HG03159 (cell line): ENCODE results near the gene FAM131B.
A peak's percentile ranks its signal among the peaks of the same experiment; 100 is the strongest.

ENCODE experiments used
- ATAC-seq: cut with Tn5 transposase; IDR thresholded peaks from one replicate; pipeline ENCODE4 v1.9.1; 2021; ENCODE audit warnings: mild to moderate bottlenecking, moderate library complexity; ENCODE audit not compliant: unreplicated experiment

The FAM131B gene

GRCh38 chr7:143325240-143325639, 37.3 kb downstream of the FAM131B start:
- ATAC-seq, result peak; percentile 57

DNA sequence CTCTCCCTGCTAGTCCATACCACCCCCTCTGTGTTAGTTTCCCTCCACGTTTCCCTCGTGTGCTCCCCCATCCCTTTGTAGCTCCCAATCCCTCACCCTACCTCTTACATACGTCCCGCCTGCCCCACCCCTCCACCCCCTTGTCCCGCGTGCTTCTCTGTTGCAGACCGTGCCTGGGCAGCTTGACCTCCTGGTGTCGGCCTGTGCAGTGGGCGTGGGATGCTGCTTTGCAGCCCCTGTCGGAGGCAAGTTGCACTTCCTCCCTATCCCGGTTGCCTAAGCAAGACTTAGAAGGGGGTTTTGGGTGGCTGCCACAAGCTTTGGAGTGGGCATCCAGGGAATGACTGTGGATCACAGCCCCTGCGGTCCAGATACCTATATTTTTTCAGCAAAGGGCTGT, 38.9 kb downstream of the FAM131B start:
- ATAC-seq, result no peak

- ATAC-seq, result no peak
Measured at GRCh38 chr7:143322760-143323633, 39.5 kb downstream of the FAM131B start.

GRCh38 chr7:143321734-143322133, 40.8 kb downstream of the FAM131B start:
- ATAC-seq, result no peak

DNA sequence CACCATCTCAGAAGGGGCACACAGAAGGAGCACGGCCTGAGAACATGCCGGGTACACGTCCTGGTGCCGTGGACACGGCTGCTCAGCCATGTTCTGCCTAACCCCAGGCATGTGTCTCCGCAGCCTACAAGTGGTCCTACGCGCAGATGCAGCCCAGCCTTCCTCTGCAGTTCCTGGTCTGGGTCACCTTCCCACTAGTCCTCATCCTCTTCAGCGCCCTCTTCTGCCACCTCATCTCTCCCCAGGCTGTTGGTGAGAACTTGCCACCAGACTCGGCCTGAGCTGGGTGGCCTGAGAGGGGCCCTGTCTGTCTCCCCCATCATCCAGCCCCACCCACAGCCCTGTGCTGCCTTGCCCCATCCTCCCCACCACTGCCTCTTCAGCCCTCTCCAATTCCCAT, 41.3 kb downstream of the FAM131B start:
- no peak for ATAC-seq

- no peak for ATAC-seq
Measured at GRCh38 chr7:143320620-143321019, 41.9 kb downstream of the FAM131B start.

DNA sequence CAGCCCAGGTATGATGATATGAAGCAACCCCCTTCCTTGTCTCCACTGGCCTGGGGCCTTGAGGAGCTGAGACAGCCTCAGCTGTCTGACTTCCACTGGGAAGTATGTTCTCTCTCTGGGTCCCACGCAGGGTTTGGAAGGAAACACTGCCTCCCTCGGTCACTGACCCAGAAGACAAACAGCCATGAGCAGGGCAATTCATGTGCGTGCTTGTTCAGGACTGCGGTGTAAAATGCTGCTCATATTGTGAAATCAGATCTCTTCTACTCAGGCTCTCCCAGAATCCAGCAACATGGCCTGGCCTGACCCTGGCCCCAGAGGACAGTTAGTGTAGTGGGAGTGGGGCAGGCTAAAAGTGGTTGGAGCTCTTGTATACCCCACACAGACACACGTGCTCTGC, 43.9 kb downstream of the FAM131B start:
- ATAC-seq, result no peak

GRCh38 chr7:143316492-143316891, 46.0 kb downstream of the FAM131B start:
- ATAC-seq, result no peak

GRCh38 chr7:143315776-143316175, 46.7 kb downstream of the FAM131B start, which contains the start of gene CLCN1:
CLCN1 (plus strand) TSS chr7:143316111; CDS start chr7:143316213, 102 bp downstream.
- no peak for ATAC-seq

DNA sequence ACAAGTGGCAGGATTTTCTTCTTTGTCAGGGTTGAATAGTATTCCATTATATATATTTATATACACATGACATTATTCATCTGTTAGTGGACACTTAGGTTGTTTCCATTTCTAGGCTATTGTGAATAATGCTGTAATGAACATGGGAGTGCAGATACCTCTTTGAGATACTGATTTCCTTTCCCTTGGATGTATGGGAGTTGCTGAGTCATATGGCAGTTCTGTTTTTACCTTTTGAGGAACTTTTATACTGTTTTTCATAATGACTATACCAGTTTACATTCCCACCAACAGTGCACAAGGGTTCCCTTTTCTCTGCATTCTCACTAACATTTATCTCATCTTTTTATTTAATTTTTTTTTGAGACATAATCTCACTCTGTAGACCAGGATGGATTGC, 48.4 kb downstream of the FAM131B start:
- no peak for ATAC-seq

GRCh38 chr7:143308632-143309031, 53.9 kb downstream of the FAM131B start:
- ATAC-seq, result no peak

- no peak for ATAC-seq
Measured at GRCh38 chr7:143305423-143306070, 57.0 kb downstream of the FAM131B start.

GRCh38 chr7:143304938-143305337, 57.6 kb downstream of the FAM131B start:
- no peak for ATAC-seq

DNA sequence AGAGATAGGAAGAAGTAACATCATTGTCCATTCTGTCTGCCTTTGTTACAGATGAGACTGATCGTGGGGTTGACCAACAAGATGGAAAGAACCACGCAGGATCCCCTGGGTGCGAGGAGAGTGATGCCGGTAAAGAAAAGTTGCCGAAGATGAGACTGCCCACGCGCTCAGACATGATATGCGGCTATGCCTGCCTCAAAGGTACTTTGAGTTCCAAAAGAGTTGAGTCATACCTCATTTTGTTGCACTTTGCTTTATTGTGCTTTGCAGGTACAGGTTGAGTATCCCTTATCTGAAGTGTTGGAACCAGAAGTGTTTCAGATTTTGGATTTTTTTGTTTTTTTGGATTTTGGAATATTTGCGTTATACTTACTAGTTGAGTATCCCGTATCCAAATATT, 58.8 kb downstream of the FAM131B start:
- no peak for ATAC-seq
